CD4-positive, alpha-beta T cell treated with Interleukin-15 for 1 hour (primary cell): ENCODE data around the gene GRID1.

Experiments used
- DNase-seq: peaks from one replicate; pipeline ENCODE4 v3.0.0-alpha.2; 2020

Gene GRID1

GRCh38 chr10:86203162-86203905 lies 163.3 kb downstream of the GRID1 start:
- DNase-seq: no peak

GRCh38 chr10:86202226-86202735 lies 164.3 kb downstream of the GRID1 start:
- DNase-seq: no peak

- no peak for DNase-seq
Observed at GRCh38 chr10:86200867-86201266, 165.7 kb downstream of the GRID1 start.

GRCh38 chr10:86200269-86200668 lies 166.3 kb downstream of the GRID1 start:
- no peak for DNase-seq

GRCh38 chr10:86199041-86199440 lies 167.6 kb downstream of the GRID1 start:
- DNase-seq: no peak

GRCh38 chr10:86198271-86198670 lies 168.3 kb downstream of the GRID1 start:
- no peak for DNase-seq

DNA sequence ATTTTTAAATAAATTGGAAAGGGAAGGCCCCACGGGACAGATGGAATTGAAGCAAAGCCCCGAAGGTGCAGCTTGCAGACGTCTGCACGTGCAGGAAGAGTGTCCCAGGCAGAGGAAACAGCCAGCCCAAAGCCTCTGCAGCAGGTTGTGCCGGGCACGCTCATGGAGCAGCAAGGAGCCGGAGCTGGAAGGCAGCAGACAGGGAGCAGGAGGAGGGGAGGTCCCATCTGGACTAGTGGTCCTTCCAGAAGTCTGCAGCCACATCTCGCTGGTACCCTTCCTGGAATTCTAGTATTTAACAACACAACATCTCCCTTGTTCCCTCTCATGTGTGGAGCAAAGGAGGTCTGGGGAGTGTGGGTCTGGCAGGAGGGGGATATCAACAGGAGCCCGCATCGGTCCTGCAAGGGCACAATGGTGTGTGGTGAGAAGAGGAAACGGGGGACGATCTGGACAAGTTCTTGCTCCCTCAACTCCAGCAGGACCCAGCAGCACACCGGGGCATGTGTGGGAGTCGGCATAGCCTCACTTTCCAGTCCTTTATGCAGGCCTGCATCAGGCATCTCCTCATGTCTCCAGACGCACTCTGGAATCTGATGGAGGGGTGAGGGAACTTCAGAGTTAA lies 169.3 kb downstream of the GRID1 start:
- DNase-seq: no peak

DNA sequence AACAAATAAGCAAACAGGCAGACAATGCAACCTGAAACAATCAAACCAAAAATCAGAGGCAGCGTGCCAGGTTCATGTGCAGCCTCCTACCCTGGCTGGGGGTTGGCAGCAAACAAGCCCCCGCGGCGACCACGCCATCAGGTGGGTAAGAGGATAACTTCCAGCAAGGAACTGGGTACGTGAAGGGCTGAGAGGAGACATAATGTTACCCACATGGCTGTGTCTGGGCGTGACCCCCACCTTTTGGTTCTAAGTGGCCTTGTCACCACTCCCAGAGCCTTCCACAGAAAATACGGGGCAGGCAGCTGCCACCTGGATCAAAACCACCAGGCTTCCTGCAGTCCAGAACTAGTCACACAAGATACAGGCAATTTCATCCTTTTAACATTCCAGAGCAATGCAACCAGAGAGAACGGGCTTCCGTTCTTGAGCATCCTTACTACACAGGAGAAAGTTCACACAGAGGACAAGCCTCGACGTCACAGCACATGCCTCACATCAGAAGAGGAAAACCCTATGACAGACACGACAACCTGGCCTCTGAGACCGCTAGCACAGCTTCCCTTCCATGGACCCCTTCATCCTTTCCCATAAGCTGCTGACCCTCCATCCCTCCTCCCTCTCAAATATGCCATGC lies 171.0 kb downstream of the GRID1 start:
- no peak for DNase-seq

DNA sequence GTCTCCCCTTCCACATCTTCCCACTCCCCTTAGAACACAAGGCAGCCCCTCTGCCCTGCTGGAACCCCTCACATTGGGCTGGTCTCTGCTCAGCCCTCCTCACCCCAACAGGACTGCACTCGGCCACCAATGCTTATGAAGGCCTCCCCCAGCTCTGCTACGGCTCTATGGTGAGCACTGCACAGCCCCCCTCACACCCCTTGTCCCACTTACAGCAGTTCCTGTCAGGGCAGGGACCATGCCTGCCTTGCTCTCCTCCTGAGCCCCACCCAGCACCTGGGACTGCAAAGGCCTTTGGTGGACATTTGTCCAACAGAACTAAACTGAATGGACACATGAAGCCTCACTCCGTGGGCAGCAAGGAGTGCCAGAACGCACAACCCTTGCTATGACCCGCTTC lies 171.9 kb downstream of the GRID1 start:
- no peak for DNase-seq

- DNase-seq: no peak
Observed at GRCh38 chr10:86193841-86194240, 172.8 kb downstream of the GRID1 start.

DNA sequence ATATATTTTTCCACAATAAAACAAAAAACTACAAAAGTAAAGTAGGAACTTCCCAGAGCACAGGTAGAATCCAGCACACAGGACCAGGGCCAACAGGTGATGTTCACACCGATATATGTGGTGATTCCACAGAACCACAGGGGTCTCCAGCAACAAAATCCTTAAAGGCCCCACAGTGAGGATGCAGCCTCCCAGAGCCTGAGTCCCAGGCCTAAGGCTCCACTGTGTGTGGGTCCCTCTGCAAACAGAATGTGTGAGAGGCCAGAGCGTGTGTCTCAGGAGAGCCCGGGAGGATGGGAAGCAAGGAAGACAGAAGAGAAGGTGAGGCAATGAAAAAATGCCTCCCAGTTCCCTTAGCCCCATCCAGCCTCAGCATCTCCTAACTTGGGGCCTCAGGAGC lies 173.9 kb downstream of the GRID1 start:
- no peak for DNase-seq

- DNase-seq: no peak
Observed at GRCh38 chr10:86192147-86192546, 174.4 kb downstream of the GRID1 start.

- no peak for DNase-seq
Observed at GRCh38 chr10:86191686-86192085, 174.9 kb downstream of the GRID1 start.

- DNase-seq: no peak
Observed at GRCh38 chr10:86191166-86191565, 175.4 kb downstream of the GRID1 start.

GRCh38 chr10:86190291-86190690 lies 176.3 kb downstream of the GRID1 start:
- no peak for DNase-seq

DNA sequence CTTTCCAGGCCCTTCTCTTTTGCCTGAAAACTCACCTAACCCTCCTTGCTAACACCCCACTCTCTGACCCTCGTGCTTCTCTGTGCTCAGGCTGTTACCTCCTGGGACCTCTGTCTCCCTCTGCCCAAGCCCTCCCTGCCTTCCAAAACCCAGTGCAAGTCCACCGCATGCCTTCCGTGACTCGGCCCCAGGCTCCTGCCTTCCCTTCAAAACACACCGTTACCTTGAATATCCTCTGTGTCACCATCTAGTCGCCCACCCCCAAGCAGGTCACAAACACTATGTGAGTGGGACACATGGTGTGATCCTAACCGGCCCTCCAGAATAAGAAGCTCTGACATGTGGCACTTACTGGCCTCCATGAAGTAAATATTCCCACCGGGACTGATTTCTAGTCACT lies 176.7 kb downstream of the GRID1 start:
- no peak for DNase-seq

DNA sequence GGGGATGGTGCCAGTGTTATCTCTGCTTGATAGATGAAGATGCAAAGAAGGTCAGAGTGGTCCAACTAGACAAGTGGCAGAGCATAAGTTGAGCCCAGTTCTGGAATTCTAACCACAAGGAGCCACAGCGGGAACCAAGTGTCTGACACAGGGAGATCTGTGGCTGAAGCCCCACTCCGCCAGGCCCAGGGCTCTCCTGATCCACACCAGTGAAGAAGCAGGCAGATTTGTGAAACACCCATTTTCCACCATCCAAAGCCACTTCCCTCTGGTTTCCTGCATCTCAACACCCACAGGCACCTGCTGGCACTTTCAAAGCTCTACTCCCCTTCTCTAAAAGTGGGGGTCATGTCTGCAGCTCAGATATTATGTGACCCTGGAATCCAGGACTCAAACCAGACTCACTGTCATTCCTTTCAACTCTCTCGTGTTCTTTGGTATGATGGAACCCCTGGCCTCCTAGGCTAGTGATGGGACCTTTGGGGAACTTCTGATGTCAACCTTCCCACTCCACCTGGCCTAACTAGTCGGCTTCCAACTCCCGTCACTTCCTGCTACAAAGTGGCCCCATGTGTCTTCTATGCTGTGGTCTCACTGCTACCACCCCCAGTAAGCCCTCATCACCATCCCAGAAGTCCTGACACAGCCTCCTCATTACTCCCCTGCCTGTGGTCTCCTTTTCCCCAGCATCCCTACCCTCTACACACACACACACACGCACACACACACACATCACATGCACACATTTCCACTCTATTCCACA lies 177.6 kb downstream of the GRID1 start:
- DNase-seq: no peak

GRCh38 chr10:86188326-86188725 lies 178.3 kb downstream of the GRID1 start:
- DNase-seq: no peak

DNA sequence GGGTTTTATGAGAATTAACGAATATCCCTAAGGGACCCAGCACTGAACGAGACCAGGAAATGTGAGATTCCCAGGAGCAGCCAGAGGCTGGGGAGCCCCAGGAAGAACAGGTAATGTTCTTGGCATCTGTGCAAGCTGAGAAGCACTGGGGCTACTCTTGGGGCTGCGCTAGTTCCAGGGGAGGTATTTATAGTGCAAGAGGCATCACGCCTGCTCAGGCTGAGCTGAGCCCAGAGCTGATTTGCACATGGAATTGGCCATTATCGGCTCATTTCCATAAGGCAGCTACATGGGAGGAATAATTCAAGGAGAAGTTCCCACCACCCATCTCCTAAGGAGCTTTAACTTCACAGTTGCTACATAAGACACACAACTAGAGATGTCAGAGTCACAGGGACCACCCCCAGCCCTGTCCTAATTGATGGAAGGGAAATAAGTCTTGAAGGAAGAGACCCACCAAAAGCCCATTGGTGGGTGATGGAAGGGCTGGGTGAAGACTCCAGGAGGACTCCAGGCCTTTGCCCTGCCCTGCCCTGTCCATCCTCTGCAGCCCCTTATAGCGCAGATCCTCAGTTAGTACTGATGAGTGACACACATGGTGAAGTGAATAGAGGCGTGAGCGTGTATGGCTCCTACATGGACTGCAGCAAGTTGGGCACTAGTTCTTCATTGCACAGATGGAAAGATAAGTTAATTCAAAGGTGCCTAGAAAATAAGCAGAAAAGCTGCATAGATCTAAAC lies 178.9 kb downstream of the GRID1 start:
- DNase-seq: no peak

DNA sequence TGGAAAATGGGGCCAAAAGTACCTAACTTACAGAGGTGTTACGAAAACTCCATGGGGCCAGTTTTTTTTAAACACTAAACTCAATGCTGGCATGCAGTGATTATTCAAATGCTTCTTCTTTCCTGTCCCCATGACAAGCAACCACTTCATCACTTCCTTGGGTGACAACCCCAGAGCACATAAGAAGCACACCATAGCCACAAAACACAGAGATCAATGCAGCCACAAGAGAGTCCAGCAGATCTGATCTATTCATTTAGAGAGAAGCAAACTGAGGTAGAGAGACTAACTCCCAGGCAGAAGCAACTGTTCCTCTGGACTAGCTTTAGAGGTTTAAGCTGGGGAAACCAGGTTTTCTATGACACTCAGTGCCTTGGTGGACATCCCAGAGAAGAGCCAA lies 180.0 kb downstream of the GRID1 start:
- DNase-seq: no peak

- DNase-seq: no peak
Observed at GRCh38 chr10:86182595-86182994, 184.0 kb downstream of the GRID1 start.

GRCh38 chr10:86182150-86182549 lies 184.4 kb downstream of the GRID1 start:
- no peak for DNase-seq

- no peak for DNase-seq
Observed at GRCh38 chr10:86180861-86181260, 185.7 kb downstream of the GRID1 start.
